Measurements from ENCODE around the gene CTDSPL.

Gene CTDSPL

DNA sequence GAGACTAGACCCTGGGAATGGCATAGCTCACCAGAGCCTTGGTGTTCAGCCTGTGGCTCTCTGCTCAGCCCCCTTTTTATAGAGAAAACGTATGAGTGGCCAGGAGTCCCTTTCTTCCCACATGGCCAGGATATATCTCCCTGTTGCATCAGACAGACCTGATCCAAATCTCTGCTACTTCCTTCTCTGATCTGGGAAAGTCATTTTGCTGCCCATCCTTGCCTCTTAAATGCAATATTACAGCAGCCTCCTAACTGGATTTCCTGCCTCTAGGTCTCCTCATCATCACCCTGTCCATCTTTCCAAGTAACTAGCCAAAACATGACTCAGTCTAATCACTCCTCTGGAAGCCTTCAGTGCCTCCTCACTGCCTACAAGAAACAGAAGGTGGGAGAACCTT lies 42.9 kb downstream of the CTDSPL start:
- H3K79me2 ChIP-seq (ENCODE audit: insufficient read depth, low read depth): no peaks in the 10 kb centered on the region
- no peak overlapping the region for H2AFZ ChIP-seq (ENCODE audit: low read depth)
- H3K4me2 ChIP-seq: no peak overlapping the region
- H3K27me3 ChIP-seq (ENCODE audit: insufficient read depth, low read depth): no peaks in the 10 kb centered on the region
- no peaks in the 10 kb centered on the region for H4K20me1 ChIP-seq (ENCODE audit: insufficient read depth)
- no peaks in the 10 kb centered on the region for H3K36me3 ChIP-seq (ENCODE audit: insufficient read depth)
- peaks cover 81% of the 10 kb centered on the region for H3K4me1 ChIP-seq (ENCODE audit: low read depth, poor library complexity, severe bottlenecking)
- no peak overlapping the region for H3K4me3 ChIP-seq (IDR thresholded peaks at IDR 0.05; ENCODE audit: insufficient read depth, low read depth, low read length)
- H3K9ac ChIP-seq: no peak overlapping the region
- TF ChIP-seq, protein P1, sequence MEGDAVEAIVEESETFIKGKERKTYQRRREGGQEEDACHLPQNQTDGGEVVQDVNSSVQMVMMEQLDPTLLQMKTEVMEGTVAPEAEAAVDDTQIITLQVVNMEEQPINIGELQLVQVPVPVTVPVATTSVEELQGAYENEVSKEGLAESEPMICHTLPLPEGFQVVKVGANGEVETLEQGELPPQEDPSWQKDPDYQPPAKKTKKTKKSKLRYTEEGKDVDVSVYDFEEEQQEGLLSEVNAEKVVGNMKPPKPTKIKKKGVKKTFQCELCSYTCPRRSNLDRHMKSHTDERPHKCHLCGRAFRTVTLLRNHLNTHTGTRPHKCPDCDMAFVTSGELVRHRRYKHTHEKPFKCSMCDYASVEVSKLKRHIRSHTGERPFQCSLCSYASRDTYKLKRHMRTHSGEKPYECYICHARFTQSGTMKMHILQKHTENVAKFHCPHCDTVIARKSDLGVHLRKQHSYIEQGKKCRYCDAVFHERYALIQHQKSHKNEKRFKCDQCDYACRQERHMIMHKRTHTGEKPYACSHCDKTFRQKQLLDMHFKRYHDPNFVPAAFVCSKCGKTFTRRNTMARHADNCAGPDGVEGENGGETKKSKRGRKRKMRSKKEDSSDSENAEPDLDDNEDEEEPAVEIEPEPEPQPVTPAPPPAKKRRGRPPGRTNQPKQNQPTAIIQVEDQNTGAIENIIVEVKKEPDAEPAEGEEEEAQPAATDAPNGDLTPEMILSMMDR (conservative IDR thresholded peaks at IDR 0.05; ENCODE audit: low read depth, low read length): no peak
- H3K27ac ChIP-seq: no peak overlapping the region

DNA sequence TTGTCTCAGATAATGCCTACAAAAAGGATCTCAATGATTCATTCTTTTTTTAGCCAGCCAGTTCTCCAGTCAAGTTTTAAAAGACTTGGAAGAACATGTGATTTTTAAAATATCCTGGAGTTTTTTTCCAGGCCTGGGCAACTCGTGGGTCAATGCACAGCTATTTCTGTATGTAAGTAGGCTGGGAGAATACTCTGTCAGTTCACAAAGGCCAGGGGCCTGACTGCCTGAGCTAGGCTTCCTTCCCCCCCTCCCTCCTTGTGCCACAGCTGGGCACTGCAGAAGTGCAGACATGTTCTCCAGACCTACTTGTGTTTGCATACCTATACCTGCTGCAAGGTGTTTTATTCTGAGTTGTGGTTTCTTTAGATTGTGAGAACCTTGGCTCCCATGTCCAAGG lies 43.7 kb downstream of the CTDSPL start:
- Histone ChIP-seq H3K4me2 (peak overlapping the region; percentile 91; the same call in 1 of the 2 replicates), H3K27ac (no peak overlapping the region), H3K4me3 (IDR thresholded peaks at IDR 0.05; ENCODE audit: insufficient read depth, low read depth, low read length) (no peak overlapping the region), H3K27me3 (ENCODE audit: insufficient read depth, low read depth) (no peaks in the 10 kb centered on the region), H3K36me3 (ENCODE audit: insufficient read depth) (no peaks in the 10 kb centered on the region), H3K9ac (no peak overlapping the region), H3K4me1 (ENCODE audit: low read depth, poor library complexity, severe bottlenecking) (peaks cover 82% of the 10 kb centered on the region), H4K20me1 (ENCODE audit: insufficient read depth) (no peaks in the 10 kb centered on the region), H2AFZ (ENCODE audit: low read depth) (no peak overlapping the region), H3K79me2 (ENCODE audit: insufficient read depth, low read depth) (no peaks in the 10 kb centered on the region)
- TF ChIP-seq, protein P1 (conservative IDR thresholded peaks at IDR 0.05; ENCODE audit: low read depth, low read length): no peak

DNA sequence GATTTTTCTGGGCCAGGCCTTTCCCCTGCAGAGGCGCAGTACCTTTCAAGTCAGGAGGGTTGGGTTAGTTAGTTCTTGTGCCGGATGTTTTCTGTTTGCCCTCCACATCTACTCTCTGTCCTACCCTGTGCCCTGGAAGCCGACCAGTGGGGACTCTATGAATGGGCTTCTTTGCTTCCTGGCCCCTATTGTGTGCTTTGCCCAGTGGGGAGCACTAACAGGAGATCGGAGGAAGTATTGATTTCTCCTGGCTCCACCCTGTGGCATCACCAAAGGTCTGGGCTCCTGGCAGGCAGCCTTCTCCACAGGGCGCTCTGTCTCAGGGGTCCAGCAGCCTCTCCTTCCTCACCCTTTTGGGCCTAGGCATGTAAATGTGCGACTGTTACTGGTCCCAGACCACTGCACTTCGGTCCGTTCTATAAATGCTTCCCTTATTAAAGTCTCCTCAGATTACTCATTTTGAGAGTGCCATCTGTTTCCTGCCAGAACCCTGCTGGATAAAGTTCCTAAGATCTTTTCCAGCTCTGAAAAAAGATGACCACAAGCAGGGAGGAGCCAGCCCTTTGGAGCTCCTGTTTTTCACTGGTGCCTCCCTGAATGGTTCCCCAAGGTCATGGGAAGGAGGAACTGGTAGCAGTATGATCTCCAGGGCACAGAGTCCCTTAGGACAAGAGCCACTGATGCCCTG lies 44.5 kb downstream of the CTDSPL start:
- Histone ChIP-seq H3K9ac (no peak overlapping the region), H3K4me1 (ENCODE audit: low read depth, poor library complexity, severe bottlenecking) (peaks cover 82% of the 10 kb centered on the region), H3K27me3 (ENCODE audit: insufficient read depth, low read depth) (no peaks in the 10 kb centered on the region), H3K36me3 (ENCODE audit: insufficient read depth) (no peaks in the 10 kb centered on the region), H2AFZ (ENCODE audit: low read depth) (no peak overlapping the region), H3K4me3 (IDR thresholded peaks at IDR 0.05; ENCODE audit: insufficient read depth, low read depth, low read length) (no peak overlapping the region), H3K79me2 (ENCODE audit: insufficient read depth, low read depth) (no peaks in the 10 kb centered on the region), H4K20me1 (ENCODE audit: insufficient read depth) (no peaks in the 10 kb centered on the region), H3K4me2 (peak overlapping the region; percentile 91), H3K27ac (peak overlapping the region; percentile 80; the same call in 1 of the 2 replicates)
- TF ChIP-seq, protein P1 (conservative IDR thresholded peaks at IDR 0.05; ENCODE audit: low read depth, low read length): no peak

DNA sequence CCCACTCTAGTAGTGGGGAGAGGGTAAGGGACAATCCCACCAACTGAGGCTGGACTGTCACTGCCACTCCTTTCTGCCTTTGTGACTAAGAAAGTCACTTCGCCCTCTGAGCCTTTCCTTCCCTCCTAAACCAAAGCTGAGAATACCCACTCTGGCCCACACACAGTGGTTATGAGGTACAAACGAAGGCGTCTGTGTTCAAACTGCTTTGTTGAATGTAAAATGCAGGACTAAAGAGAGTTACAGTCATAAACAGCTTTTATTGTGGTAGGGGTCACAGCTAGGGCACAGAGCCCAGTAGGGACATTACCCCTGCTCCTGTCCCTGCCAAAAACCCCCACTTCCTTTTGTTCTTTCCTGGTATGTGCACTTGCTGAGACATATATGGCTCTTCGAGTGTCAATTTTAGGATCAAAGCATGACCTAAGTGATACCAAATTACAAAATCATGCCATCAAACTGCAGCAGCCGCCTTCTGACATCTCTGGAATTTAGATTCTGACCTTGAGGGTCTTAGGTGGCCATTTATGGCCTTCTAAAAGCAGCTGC lies 45.1 kb downstream of the CTDSPL start:
- H3K79me2 ChIP-seq (ENCODE audit: insufficient read depth, low read depth): no peaks in the 10 kb centered on the region
- no peaks in the 10 kb centered on the region for H3K27me3 ChIP-seq (ENCODE audit: insufficient read depth, low read depth)
- H3K4me3 ChIP-seq (IDR thresholded peaks at IDR 0.05; ENCODE audit: insufficient read depth, low read depth, low read length): no peak overlapping the region
- H3K27ac ChIP-seq: peak overlapping the region; percentile 80
- peak overlapping the region; percentile 91 for H3K4me2 ChIP-seq
- no peaks in the 10 kb centered on the region for H4K20me1 ChIP-seq (ENCODE audit: insufficient read depth)
- H3K36me3 ChIP-seq (ENCODE audit: insufficient read depth): no peaks in the 10 kb centered on the region
- TF ChIP-seq, protein P1 (conservative IDR thresholded peaks at IDR 0.05; ENCODE audit: low read depth, low read length): no peak
- peaks cover 76% of the 10 kb centered on the region for H3K4me1 ChIP-seq (ENCODE audit: low read depth, poor library complexity, severe bottlenecking)
- H2AFZ ChIP-seq (ENCODE audit: low read depth): no peak overlapping the region
- peak overlapping the region; percentile 35; the same call in 1 of the 2 replicates for H3K9ac ChIP-seq

Measured in KMS-11 (cell line).